PC-3 (cell line): Measurements from ENCODE around the gene NKIRAS1. TPM values are rescaled to one million over a fixed set of nuclear protein-coding genes. Genes with fewer than 3 reads are reported as not detected.

Experiments used
- ATAC-seq: fragments of 200-7000 bp; cut with Tn5 transposase; 2 replicates; pipeline ENCODE4 v1.9.1; 2020; ENCODE audit warnings: mild to moderate bottlenecking, moderate library complexity
- BruUV-seq: library from RNA; stranded (reverse); fragments of 400-500 nt; replicated peaks from 2 replicates; lab custom pipeline; 2021; lab: Mats Ljungman, UMichigan
- CTCF ChIA-PET: fragments of 300-600 bp; sonication (Branson Sonifier 250); formaldehyde crosslinking; loops from one replicate; lab custom pipeline; 2022; ENCODE audit warnings: antibody characterized with exemption; lab: Charles Lee
- POLR2A ChIA-PET: fragments of 300-600 bp; sonication (Branson Sonifier 250); formaldehyde crosslinking; loops from one replicate; lab custom pipeline; 2022; ENCODE audit warnings: antibody characterized with exemption; ENCODE audit not compliant: unreplicated experiment; lab: Charles Lee
- DNase-seq: peaks from one replicate; pipeline ENCODE4 v3.0.0-alpha.2; 2015
- H2AFZ ChIP-seq: fragments of 300-600 bp; sonication (generic); 2 replicates; pipeline ENCODE4 v1.6.0; 2016; ENCODE audit warnings: antibody characterized with exemption, low read length
- H3F3A ChIP-seq: fragments of 300-600 bp; sonication (generic); one replicate; pipeline ENCODE4 v1.6.0; 2017; ENCODE audit warnings: antibody characterized with exemption, low read length, control low read depth, mild to moderate bottlenecking; ENCODE audit not compliant: unreplicated experiment
- H3K27ac ChIP-seq: fragments of 300-600 bp; sonication (generic); 2 replicates; pipeline ENCODE4 v1.5.1; 2016; ENCODE audit warnings: mild to moderate bottlenecking, low read length
- H3K27me3 ChIP-seq: fragments of 300-600 bp; sonication (generic); 2 replicates; pipeline ENCODE4 v1.6.1; 2016; ENCODE audit warnings: low read length, mixed read lengths
- H3K36me3 ChIP-seq: fragments of 300-600 bp; sonication (generic); 2 replicates; pipeline ENCODE4 v1.6.1; 2016; ENCODE audit warnings: low read depth, mixed run types, low read length, mixed read lengths
- H3K4me1 ChIP-seq: fragments of 300-600 bp; sonication (generic); 2 replicates; pipeline ENCODE4 v1.5.1; 2016; ENCODE audit warnings: low read length; ENCODE audit not compliant: insufficient read depth
- H3K4me2 ChIP-seq: fragments of 300-600 bp; sonication (generic); 2 replicates; pipeline ENCODE4 v1.6.0; 2016; ENCODE audit warnings: low read length
- H3K4me3 ChIP-seq: fragments of 300-600 bp; sonication (generic); 2 replicates; pipeline ENCODE4 v1.5.1; 2016; ENCODE audit warnings: mild to moderate bottlenecking, low read length, mixed read lengths
- H3K79me2 ChIP-seq: fragments of 300-600 bp; sonication (generic); 2 replicates; pipeline ENCODE4 v1.6.1; 2017; ENCODE audit warnings: low read length, mixed read lengths
- H3K9ac ChIP-seq: fragments of 300-600 bp; sonication (generic); 2 replicates; pipeline ENCODE4 v1.6.0; 2016; ENCODE audit warnings: mild to moderate bottlenecking, low read length
- H3K9me2 ChIP-seq: fragments of 300-600 bp; sonication (generic); replicated peaks from 2 replicates; pipeline ENCODE4 v1.6.1; 2016; ENCODE audit warnings: mixed run types, low read length, mixed read lengths
- H3K9me3 ChIP-seq: fragments of 300-600 bp; sonication (generic); 2 replicates; pipeline ENCODE4 v1.6.1; 2016; ENCODE audit warnings: low read length, mixed read lengths
- H4K20me1 ChIP-seq: fragments of 300-600 bp; sonication (generic); 2 replicates; pipeline ENCODE4 v1.6.1; 2016; ENCODE audit warnings: low read length, mixed read lengths
- EZH2 ChIP-seq: fragments of 300-600 bp; sonication (generic); IDR thresholded peaks from one replicate; pipeline ENCODE4 v1.6.1; 2017; ENCODE audit warnings: antibody characterized with exemption, mild to moderate bottlenecking, low read length; ENCODE audit not compliant: unreplicated experiment
- EZH2phosphoT487 ChIP-seq: fragments of 300-600 bp; sonication (generic); IDR thresholded peaks from 2 replicates; pipeline ENCODE4 v1.6.1; 2018; ENCODE audit warnings: mild to moderate bottlenecking, antibody characterized with exemption, low read length, borderline replicate concordance
- intact Hi-C: fragments of 100-400 bp; cut with micrococcal nuclease; formaldehyde crosslinking; loops from 2 replicates; pipeline ENCODE4 v1.9.0; 2023
- total RNA-seq: library from RNA; depleted of rRNA; stranded (reverse); fragments of >200 nt; gene quantifications from 2 replicates; pipeline ENCODE4 v1.2.3, GENCODE V29; 2014
- TF ChIP-seq, protein P1 (sequence below): fragments of 300-600 bp; sonication (generic); conservative IDR thresholded peaks from 2 replicates; pipeline ENCODE4 v1.5.1; 2017; ENCODE audit warnings: antibody characterized with exemption, low read depth, mild to moderate bottlenecking, low read length

NKIRAS1 gene
- total RNA-seq, 1 experiment from 2014 or later: 14.9 TPM

- H3K9ac ChIP-seq: no peak overlapping the region
- intact Hi-C loops: no loop called here
- no peak for ATAC-seq
- H3K9me2 ChIP-seq: no peaks in the 10 kb centered on the region
- peaks cover 4% of the 10 kb centered on the region for H3F3A ChIP-seq
- CTCF ChIA-PET: no interaction called here
- H3K27me3 ChIP-seq: no peaks in the 10 kb centered on the region
- H4K20me1 ChIP-seq: peaks cover 11% of the 10 kb centered on the region
- no peak for DNase-seq
- no TSS peak for BruUV-seq
- H3K9me3 ChIP-seq: no peaks in the 10 kb centered on the region
- H3K79me2 ChIP-seq: peaks cover 38% of the 10 kb centered on the region
- no peak overlapping the region for H3K27ac ChIP-seq
- no peak overlapping the region for H3K4me2 ChIP-seq
- TF ChIP-seq EZH2phosphoT487: no peak
- H3K36me3 ChIP-seq: peaks cover 39% of the 10 kb centered on the region
- H2AFZ ChIP-seq: no peak overlapping the region
- H3K4me1 ChIP-seq: peaks cover 48% of the 10 kb centered on the region
- H3K4me3 ChIP-seq: no peak overlapping the region
- POLR2A ChIA-PET: interaction anchor here (0.5 to 1.0 kb wide), 4 partner anchors 13 to 1652 kb away, joined by 4 to 8 read pairs (median 4); no protein-coding TSS in a partner anchor
Measured at GRCh38 chr3:23960649-23961048, 43.9 kb upstream of the NKIRAS1 start.

- H3K9me2 ChIP-seq: no peaks in the 10 kb centered on the region
- H3K27me3 ChIP-seq: no peaks in the 10 kb centered on the region
- intact Hi-C loops: loop anchor here (1.0 to 10.0 kb wide), 4 partner anchors 13 to 215 kb away; partner anchors contain the start of genes NKIRAS1 and RPL15
- DNase-seq: peak; percentile 96
- H4K20me1 ChIP-seq: peaks cover 19% of the 10 kb centered on the region; the same call in 1 of the 2 replicates
- peak overlapping the region; percentile 12; the same call in 1 of the 2 replicates for H3K4me3 ChIP-seq
- H3K27ac ChIP-seq: peak overlapping the region; percentile 76
- BruUV-seq: TSS peak; percentile 28
- no peak for TF ChIP-seq EZH2
- TF ChIP-seq, protein P1, sequence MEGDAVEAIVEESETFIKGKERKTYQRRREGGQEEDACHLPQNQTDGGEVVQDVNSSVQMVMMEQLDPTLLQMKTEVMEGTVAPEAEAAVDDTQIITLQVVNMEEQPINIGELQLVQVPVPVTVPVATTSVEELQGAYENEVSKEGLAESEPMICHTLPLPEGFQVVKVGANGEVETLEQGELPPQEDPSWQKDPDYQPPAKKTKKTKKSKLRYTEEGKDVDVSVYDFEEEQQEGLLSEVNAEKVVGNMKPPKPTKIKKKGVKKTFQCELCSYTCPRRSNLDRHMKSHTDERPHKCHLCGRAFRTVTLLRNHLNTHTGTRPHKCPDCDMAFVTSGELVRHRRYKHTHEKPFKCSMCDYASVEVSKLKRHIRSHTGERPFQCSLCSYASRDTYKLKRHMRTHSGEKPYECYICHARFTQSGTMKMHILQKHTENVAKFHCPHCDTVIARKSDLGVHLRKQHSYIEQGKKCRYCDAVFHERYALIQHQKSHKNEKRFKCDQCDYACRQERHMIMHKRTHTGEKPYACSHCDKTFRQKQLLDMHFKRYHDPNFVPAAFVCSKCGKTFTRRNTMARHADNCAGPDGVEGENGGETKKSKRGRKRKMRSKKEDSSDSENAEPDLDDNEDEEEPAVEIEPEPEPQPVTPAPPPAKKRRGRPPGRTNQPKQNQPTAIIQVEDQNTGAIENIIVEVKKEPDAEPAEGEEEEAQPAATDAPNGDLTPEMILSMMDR: no peak
- TF ChIP-seq EZH2phosphoT487: no peak
- ATAC-seq: peak; percentile 94
- H3K36me3 ChIP-seq: peaks cover 38% of the 10 kb centered on the region
- CTCF ChIA-PET: interaction anchor here (0.7 kb wide), 1 partner anchor 266 kb away, joined by 5 read pairs; no protein-coding TSS in a partner anchor
- peak overlapping the region; percentile 62 for H3K4me2 ChIP-seq
- no peaks in the 10 kb centered on the region for H3K9me3 ChIP-seq
- POLR2A ChIA-PET: interaction anchor here (1.0 kb wide), 1 partner anchor 43 kb away, joined by 7 read pairs; the partner anchor contains the start of genes NKIRAS1 and RPL15
- H3F3A ChIP-seq: peaks cover 4% of the 10 kb centered on the region
- H3K9ac ChIP-seq: peak overlapping the region; percentile 10; the same call in 1 of the 2 replicates
- peaks cover 41% of the 10 kb centered on the region for H3K4me1 ChIP-seq
- H3K79me2 ChIP-seq: peaks cover 40% of the 10 kb centered on the region
- no peak overlapping the region for H2AFZ ChIP-seq
Measured at GRCh38 chr3:23959135-23959900, 42.5 kb upstream of the NKIRAS1 start.

DNA sequence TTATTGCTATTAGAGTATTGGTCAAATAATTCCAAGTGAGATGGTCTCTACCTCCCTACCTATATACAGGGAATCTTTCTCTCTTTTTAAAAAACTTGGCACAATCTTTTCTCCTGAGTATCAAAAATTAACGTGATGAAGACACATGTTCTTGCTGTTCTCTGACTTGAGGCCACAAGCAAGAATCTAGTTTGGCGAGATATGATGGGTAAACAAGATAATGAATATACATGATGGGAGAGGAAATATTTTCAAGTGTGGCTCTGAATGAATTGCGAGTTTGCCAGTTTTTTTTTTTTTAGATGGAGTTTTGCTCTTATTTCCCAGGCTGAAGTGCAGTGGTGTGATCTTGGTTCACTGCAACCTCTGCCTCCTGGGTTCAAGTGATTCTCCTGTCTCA lies 39.9 kb upstream of the NKIRAS1 start:
- peaks cover 43% of the 10 kb centered on the region for H4K20me1 ChIP-seq
- H3K27ac ChIP-seq: no peak overlapping the region
- intact Hi-C loops: loop anchor here (5.0 to 10.0 kb wide), 2 partner anchors 39 to 212 kb away; partner anchors contain the start of genes NKIRAS1 and RPL15
- H3K4me2 ChIP-seq: no peak overlapping the region
- H3K9me2 ChIP-seq: no peaks in the 10 kb centered on the region
- DNase-seq (no peak), ATAC-seq (no peak)
- POLR2A ChIA-PET: no interaction called here
- no TSS peak for BruUV-seq
- no peak overlapping the region for H3K9ac ChIP-seq
- peaks cover 29% of the 10 kb centered on the region for H3K36me3 ChIP-seq
- no peaks in the 10 kb centered on the region for H3K9me3 ChIP-seq
- no peak for TF ChIP-seq EZH2phosphoT487
- TF ChIP-seq, protein P1: no peak
- TF ChIP-seq EZH2: no peak
- CTCF ChIA-PET: no interaction called here
- H3F3A ChIP-seq: peaks cover 4% of the 10 kb centered on the region
- H3K4me1 ChIP-seq: peaks cover 27% of the 10 kb centered on the region
- peaks cover 53% of the 10 kb centered on the region for H3K79me2 ChIP-seq
- no peaks in the 10 kb centered on the region for H3K27me3 ChIP-seq
- H2AFZ ChIP-seq: no peak overlapping the region
- H3K4me3 ChIP-seq: no peak overlapping the region
